ENCODE results near the gene NRK.
"Not testable (repeated sequence)": the region's sequence is repeated elsewhere in the genome, so short reads cannot be mapped to it uniquely, and the experiment has no call there.

NRK gene

DNA sequence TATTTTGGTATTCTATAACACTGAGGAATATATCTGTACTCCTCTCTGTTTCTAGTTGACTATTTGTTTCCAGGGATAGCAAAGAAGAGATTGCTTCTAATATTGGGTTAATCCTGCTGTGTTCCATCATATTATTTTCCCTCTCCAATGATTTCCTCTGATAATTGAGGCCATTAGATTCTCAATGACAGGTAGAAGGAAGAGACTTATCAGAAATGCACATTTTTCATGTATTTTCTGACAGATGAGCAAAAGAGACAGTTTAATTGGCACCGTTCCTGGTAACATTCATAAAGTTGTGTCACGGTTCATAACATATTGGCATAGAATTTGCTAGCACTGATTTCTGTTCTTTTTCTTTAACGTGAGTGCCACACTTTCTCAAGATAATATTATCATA lies 58.2 kb downstream of the NRK start:
- DNase-seq (ENCODE audit: low spot score), result no peak

DNA sequence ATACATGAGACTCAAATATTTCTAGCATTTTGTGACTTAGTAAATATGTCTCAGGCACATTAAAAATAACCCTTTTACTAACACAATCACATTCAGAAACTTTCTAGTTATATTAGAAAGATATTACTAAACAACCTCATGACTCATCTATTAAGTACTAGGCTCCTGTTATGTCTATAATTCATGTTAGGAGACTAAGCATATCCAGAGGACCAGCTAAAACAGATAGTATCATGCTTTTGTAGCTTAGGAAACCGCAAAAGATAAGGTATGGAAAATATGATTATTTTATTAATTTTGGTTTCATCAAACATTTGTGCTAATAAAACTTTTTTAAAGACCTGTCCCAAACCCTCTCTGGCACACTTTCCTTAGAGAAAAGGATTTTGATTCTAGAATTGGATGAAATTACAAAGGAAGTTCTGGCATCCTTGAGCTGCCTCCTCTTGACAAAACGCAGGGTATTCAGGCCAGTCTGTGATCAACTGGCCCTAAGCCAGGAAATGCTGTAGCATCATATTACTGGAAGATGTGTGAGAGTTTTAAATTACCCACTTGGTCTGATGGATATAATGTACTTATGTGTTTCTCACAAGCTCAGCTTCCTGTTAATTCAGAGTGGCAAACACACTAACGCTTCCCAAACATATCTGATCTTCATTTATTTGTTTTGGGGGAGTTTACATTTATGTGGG lies 60.4 kb downstream of the NRK start:
- DNase-seq (ENCODE audit: low spot score), result no peak

DNA sequence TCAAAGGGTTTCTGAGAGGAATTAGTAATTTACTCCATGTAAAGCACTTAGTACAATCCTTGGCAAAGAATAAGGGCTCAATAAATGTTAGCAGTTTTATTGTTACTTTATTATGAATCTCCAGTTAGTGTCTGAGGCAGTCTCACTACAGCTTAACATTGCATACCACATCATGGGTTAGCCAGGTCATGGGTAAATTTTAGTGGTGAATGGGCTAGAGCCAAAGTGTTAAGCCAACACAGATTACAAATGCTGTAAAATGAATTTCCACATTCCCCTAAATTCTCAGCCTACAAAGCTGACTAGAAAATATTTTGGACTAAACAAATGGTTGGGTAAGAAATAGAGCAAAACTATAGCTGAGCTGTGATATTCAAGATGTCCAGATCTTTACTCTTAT lies 72.4 kb downstream of the NRK start:
- no peak for DNase-seq (ENCODE audit: low spot score)

DNA sequence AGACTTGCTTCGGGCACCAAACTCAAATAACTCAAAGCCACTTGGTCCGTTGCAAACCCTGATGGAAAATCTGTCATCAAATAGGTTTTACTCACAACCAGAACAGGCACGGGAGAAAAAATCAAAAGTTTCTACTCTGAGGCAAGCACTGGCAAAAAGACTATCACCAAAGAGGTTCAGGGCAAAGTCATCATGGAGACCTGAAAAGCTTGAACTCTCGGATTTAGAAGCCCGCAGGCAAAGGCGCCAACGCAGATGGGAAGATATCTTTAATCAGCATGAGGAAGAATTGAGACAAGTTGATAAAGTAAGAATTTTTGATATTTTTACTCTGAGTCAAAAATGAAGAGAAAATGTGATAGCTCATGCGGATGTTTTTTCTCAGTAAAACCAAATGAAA lies 87.2 kb downstream of the NRK start:
- no peak for DNase-seq (ENCODE audit: low spot score)

DNA sequence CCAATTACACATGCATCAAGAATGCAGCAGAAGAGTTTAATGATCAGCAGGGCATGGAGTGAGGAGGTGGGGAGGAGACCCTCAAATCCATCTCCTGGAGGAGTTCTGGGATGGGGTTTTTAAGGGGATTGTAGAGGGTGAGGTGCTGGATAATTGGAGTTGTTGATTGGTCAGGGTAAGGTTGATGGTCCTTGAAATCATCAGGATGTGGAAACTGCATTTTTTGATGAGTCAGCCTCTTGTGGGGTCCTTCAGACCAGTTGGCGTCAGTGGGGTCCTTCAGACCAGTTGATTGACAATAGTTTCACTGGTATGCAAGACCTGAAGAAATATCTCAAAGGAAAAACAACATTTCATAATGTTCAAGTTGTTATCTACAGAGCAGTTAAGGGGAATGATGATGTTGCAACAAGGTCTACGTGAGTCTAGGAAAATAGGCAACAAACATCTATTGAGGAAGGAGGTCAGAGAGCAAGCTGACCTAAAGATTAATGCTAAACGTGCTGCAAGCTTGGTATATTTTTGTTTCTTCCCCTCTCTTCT lies 88.3 kb downstream of the NRK start:
- no peak for DNase-seq (ENCODE audit: low spot score)

DNA sequence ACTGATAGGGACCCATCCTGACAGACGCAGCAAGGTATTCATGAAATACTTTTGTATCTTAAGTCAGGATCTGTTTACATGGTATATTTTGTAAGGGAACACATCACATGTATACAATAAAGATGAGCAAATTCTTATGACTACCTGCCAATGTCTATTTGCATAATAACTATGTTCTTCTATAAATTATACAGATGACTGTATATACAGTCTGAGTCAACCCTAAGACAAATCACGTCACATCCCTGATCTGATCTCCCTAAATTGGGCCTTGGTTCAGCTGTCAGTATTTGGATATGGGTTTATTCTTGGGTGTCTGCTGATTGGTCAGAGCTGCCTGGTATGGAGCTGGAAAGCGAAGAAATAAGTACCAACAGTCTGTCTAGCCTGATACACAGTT lies 122.9 kb downstream of the NRK start:
- DNase-seq (ENCODE audit: low spot score), result no peak

DNA sequence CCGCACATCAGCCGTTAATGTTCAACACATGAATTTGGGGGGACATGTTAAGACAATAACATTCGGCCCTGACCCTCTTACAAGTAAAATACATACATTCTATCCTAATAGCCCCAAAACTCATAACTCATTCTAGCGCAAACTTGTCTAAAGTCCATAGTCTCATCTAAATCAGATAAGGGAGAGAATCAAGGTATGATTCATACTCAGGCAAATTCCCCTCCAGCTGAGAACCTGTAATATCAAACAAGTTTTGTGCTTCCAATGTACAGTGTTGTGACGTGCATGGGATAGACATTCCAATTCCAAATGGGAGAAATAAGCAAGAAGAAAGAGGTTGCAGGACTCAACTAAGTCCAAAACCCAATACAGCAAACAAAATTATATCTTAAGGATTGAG lies 147.1 kb downstream of the NRK start:
- no peak for DNase-seq (ENCODE audit: low spot score)

DNA sequence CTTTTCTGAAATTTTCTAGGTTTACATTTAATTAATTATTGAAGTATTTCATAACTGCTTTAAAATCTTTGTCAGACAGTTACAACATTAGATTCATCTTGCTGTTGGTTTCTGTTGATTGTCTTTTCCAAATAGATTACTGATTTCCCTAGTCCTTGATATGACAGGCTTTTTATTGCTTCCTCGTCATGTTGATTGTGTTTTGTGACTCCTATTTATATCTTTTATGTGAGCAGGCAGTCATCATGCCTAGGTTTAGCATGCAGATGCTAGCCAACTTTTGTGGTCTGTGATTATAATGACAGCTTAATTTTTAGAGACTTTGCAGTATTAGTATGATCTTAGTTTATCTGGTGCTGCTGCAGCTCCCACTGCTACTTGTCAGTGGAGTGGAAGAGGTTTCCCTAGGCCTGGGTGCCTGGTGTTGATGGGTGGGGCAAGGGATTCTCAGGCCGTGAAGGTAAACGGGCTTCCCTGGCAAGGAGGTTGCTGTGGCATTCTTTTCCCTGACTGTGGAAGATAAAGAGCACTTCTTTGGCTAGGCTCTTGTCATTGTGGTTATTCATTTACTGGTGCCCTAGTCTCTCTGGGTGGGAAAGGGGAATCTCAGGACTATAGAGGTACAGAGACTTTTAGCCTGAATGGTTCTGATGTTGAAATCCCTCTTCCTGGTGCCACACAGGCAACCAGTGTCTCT lies 150.5 kb downstream of the NRK start:
- no peak for DNase-seq (ENCODE audit: low spot score)

DNA sequence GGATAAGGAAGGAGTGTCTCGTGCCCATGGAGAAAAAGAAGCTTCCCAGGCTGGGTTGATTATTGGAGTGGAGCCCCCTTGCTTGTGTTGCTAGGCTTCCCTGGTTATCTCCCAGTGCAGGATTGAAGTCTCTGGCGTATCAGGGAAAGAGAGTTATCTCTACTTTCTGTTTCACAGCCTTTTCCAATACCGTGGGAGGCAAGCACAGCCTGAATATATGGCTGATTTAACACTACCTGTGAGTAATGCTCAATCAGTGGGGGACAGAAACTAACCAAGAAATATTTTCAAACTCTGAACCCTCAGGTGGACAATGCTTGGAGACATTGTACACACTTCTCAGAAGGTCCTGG lies 151.0 kb downstream of the NRK start:
- no peak for DNase-seq (ENCODE audit: low spot score)

DNA sequence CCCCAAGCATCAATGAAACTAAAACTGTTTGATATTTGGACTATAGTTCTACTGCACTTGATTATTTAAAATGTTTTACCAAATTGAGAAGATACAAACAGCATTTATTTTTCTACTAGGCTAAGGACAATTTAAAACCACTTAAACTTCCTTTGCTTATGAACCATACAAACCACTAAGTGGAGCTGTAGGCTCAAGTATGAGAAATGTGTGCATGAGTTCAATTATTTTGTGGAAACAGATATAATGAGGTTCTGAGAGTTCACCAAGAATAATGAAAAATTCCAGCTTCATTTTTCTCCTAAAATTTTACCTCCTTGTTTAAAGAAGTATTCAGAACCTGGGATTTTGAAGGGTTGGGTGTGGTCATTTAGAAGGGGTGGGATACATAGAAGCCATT lies 153.0 kb downstream of the NRK start:
- no peak for DNase-seq (ENCODE audit: low spot score)

DNA sequence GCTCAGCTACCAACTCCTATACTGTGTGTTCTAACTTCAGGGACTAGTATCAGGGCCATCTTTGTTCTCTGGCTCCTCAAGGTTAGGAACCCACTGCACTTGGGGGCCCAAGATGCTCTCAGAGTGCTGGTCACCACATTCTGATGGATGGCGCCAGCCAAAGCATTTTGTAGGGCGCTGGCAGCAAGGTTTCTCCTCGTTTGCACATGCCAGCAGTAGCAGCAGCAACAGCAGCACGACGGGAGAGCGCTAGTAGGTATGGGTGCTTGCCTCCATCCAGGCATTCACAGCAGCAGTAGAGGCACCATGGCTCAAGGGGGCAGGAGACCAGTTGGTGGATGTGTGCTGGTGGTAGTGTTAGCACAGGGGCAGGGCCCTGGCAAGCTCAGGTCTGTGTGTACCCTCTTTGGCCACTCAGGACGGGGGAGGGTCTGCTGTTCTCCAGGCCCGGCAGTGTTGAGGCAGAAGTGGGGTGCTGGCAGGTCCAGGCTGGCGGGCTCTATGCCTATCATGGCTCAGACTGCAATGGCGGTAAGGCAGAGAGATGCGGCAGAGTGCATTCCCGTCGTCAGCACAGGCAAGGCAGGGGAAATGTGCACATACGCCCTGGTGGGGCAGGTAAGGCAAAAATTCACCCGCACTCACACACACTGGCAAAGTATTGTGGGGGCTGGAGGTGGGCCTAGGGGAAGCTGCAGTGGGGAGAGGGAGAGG lies 159.6 kb downstream of the NRK start:
- no peak for DNase-seq (ENCODE audit: low spot score)

DNA sequence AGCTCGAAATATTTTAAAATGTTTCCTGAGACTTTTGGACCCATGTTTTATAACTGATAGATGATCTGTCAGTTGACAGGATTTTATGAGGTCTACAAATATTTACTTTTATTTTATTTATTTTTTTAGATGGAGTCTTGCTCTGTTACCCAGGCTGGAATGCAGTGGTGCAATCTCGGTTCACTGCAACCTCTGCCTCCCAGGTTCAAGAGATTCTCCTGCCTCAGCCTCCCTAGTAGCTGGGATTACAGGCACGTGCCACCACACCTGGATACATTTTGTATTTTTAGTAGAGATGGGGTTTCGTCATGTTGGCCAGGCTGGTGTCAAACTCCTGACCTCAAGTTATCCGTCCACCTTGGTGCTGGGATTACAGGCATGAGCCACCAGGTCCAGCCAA lies 166.1 kb downstream of the NRK start:
- DNase-seq (ENCODE audit: low spot score), result not testable (repeated sequence)

DNA sequence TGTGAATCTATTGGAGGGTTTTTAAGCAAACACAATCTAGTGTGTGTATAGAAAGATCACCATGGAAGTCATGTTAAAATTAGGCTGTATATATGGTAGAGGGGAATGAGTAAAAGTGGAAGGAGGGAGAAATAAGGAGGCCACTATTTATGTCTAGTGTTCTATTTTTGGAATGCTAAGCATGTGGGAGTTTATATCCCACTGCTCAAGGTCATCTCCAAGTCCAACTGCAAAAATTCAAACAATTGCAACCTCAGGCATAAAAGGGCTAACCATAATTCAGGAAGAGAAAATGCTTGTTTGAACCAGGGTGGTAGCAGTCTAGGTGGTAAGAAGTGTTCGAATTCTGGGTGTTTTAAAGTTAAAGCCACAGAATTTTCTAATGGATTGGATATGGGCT lies 177.0 kb downstream of the NRK start:
- DNase-seq (ENCODE audit: low spot score), result no peak

DNA sequence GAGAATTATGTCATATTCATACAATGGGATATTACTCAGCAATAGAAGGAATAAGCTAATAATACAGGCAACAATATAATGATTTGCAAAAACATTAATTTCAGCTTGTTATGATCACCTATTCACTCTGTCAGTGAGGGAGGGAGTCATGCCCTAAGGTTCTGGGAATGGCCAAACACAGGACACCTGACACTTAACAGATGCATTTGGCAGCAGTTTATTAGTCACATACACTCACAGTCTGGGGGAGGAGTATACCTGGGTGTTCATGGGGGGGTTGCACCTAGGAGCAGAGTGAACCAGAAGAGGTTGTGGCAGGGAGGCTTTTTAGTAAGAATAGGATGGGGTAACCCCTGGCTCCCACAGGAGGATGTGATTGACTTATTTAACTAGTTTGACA lies 177.9 kb downstream of the NRK start:
- no peak for DNase-seq (ENCODE audit: low spot score)

DNA sequence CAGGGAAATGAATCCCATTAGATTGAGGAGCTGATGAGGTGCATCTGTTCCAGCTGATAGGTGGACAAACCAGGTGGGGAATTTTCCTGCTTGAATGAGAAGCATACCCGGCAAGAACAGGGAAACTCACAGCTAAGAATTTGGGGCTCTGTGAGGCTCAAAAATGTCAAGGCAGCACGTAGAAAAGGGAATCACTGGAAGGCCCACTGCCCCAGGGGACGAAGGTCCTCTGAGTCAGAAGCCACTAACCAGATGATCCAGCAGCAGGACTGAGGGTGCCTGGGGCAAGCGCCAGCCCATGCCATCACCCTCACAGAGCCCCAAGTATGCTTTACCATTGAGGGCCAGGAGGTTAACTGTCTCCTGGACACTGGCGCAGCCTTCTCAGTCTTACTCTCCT lies 178.3 kb downstream of the NRK start:
- not testable (repeated sequence) for DNase-seq (ENCODE audit: low spot score)

DNA sequence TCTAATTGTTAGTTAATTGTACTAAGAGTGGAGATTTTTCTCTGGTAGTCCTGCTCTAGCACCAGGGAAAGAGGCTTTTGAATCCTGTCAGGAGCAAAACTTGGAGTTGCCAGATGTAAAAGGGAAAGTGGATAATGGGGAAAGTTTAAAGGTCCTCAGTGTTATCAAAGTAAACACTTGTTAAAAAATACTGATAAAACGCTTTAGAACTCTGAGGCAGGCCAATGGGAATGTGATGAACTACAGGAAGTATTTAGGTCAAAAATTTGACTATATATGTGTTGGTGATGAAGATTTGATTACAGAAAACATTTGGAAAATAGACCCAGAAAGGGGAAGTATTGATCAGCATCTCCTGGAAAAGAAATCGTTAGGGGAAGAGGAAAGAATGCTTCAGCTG lies 183.3 kb downstream of the NRK start:
- DNase-seq (ENCODE audit: low spot score), result no peak

DNA sequence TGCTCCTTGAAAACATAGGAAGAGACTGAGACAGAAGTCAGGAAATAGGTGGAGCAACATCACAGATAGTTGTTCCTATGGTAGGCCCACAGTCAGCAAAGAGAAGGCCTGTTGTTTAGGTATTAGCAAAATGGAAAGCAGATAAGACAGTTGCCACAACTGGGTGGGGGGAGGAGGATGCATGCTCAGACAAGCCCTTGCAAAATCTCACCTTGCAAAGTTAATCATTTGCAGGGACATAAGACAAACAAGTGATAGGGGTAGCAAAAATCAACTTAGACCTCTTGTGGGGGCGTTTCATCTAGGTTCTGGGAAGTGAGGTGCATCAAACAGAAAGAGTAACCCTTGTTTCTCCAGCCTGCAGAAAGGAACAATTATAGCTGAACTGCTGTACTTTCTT lies 185.5 kb downstream of the NRK start:
- DNase-seq (ENCODE audit: low spot score), result no peak
